ENCODE results near the gene HMCN1.

GRCh38 chr1:185837711-185838110 is 103.5 kb downstream of the HMCN1 start:
- no peak for TF ChIP-seq CTCF (IDR thresholded peaks at IDR 0.05)
- TF ChIP-seq POLR2A (IDR thresholded peaks at IDR 0.05), result no peak
- TF ChIP-seq EP300 (IDR thresholded peaks at IDR 0.05), result no peak
